Measurements from ENCODE around the gene PXMP4.

The PXMP4 gene

DNA sequence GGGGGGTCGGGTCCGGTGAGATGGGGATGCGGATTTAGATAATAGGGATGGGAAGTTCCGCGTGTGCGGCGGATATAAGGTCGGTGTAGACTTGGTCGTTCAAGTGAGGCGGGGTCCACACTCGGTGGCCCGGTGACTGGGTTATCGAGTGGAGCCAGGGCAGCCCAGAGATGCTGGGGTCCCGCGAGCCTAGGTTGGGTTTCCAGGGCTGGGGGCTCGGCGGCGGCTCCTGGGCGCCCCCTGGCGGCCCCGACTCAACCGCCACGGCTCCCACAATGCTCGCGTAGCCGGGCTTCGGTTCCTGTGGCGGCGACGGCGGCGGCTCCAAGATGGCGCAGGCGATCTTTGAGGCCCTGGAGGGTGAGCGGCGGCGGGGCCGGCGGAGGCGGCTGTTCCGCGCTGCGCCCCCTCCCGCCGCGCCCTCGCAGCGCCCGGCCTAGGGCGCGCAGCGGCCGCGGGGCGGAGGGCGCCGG lies 11.6 kb upstream of the PXMP4 start, which contains the start of gene ZNF341:
ZNF341 (plus strand) TSS at position 304 of the 473 bp plus-strand sequence; CDS start at position 330, 26 bp downstream.
- peak; percentile 83 for DNase-seq

DNA sequence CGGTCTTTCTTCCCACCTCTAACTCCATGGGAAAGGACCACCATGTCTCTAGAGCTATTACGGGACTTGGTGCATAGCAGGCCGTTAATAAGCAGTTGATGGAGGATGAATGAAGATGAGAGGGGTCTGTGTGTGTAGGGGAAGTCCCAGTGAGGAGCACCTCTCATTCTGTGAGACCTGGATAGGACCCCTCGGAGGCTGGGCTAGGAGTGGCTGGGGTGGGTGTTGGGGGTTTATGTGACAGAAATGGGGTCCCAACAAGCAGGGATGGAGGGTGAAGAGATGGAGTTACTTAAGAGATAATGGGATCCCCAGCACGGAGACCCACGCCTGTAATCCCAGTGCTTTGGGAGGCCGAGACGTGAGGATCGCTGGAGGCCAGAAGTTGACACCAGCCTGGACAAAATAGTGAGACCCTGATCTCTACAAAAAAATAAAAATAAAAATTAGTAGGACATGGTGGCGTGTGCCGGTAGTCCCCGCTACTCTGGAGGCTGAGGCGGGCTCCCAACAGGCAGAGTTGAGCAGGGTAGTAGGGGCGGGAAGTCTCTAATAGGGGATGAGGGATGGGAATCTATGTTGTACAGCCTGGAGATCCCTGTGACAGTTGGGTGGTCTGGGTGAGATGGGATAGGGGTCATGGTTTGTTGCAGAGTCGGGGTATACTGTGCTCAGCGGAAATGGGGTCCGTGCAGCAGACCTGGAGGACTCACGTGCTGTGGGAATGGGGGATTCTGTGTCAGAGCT lies 11.0 kb upstream of the PXMP4 start:
- no peak for DNase-seq

DNA sequence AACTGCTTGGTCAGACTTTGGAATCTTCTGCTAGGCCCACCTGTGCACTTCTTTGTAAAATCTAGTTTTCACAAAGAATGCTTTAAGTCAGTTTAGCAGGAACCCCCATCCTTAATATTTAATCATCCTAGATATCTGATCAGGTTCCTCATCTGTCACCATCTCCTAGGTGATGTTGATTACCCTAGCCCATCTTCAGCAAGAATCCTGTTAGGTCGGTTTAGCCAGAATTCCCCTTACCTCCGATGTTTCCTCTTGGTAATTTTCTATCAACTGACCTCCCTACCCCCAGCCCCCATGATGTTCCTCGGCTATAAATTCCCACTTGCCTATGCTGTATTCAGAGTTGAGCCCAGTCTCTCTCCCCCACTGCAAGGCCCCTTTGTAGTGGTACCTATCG lies 9.0 kb upstream of the PXMP4 start:
- no peak for DNase-seq

DNA sequence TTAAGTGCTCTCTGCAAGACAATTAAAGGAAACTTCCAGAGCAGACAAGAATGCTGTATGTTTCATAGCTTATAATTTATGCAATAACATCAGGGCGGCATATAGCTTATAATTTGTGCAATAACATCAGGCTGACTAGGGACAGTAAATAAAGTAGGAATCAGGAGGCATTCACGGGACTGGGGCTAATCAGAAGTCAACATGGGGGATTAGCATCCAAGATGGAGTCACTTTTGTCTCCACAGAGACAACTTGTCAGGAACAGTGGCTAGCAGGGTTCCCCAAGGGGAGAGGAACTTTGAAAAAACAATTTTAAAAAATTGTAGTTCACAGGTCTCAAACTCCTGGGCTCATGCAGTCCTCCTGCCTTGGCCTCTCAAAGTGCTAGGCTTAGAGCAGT lies 8.4 kb upstream of the PXMP4 start:
- DNase-seq = no peak

DNA sequence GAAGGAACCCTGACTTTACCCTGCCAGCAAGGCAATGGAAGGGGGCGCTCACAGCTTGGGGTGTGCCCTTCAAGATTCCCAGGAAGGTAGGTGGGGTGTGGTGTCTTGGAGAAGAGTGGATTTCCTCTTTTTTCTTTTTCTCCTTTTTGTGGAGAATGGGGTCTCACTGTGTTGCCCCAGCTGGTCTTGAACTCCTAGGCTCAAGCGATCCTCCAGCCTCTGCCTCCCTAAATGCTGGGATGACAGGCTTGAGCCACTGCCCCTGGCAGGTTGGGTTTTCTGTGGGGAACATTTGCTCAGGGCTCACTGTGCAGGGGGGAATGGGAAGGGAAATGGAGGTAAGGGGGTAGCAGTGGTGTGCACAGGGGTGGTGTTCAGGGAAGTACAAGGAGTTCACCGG lies 7.7 kb upstream of the PXMP4 start:
- DNase-seq = no peak

DNA sequence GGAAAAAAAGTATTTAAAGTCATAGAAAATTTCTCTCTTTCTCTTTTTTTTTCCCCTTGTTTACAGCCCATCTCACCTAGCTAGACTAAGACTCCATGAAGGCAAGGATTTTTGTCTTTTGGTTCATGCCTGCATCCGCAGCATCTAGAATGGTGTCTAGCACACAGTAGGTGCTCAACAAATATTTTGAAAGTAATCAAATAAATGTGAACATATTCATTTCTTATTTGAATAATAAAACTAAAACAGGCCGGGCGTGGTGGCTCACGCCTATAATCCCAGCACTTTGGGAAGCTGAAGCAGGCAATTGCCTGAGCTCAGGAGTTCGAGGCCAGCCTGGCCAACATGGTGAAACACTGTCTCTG lies 7.0 kb upstream of the PXMP4 start:
- no peak for DNase-seq

DNA sequence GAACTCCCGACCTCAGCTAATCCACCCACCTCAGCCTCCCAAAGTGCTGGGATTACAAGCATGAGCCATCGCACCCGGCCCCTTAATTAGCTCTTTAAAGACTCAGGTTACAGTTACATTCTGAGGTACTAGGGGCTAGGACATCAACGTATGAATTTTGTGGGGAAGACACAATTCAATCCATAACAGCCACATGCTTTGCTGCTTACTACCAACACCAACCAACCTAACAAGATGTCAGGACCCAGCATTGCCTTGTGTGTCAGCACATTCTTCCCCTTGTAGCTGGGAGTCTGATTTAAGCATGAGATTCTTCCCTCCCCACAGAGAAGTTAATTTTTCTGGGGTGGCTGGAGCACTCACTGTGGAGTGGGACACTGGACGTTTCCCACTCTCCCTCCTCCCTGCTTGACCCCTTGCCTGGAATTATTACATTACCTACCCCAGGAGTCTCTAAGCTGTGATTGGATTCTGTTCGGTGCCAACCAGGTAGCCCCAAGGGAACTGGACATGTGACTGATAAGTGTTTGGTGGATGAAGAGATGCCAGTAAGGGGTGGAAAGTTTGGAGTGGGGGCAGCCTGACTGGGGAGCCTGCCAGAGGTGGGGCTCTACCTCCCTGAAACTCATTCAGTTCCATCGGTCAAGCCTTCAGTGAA lies 5.6 kb upstream of the PXMP4 start:
- no peak for DNase-seq

DNA sequence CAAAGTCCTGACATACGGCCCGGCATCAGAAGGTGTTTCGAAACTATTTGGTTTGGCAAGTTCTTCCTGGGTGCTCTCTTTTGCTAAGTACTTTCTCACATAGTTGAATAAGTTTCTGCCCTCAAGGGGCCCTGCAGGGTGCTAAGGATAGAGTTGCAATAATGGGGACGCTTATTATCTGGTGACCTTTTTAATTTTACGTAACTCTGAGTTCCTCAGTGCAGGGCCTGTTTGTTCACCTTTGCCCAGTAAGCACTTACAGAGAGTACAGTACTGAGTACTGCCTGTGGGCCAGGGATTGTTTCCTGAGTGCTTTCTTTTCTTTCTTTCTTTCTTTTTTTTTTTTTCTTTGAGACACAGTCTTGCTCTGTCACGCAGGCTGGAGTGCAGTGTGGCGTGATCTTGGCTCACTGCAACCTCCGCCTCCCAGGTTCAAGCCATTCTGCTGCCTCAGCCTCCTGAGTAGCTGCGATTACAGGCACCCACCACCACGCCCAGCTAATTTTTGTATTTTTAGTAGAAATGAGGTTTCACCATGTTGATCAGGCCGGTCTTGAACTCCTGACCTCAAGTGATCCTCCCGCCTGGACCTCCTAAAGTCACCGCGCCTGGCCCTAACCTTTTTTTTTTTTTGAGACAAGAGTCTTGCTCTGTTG lies 4.5 kb upstream of the PXMP4 start:
- DNase-seq = no peak

DNA sequence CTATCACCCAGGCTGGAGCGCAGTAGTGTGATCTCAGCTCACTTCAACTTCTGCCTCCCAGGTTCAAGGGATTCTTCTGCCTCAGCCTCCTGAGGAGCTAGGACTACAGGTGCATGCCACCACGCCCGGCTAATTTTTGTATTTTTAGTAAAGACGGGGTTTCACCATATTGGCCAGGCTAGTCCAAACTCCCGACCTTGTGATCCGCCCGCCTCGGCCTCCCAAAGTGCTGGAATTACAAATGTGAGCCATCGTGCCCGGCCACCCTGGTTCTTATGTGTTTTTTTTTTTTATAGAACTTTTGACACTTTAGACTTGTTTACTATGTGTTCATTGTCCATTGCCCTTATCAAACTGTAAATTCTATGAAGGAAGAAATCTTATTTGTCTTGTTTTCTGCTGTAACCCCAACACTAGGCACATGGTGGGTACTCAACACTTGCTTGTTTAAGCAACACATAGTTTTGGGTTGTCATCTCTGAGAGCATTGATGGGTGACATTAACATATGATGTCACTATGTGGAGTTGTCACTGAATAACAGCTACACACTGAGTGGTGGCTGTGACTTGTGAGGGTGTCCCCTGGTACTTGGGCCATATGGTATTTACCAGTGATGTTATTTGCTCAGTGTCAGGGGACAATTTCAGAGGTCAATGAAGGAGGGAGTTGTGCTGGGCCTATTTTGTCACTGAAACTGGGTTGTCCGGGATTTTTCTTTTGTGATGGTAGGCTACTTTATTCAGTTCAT lies 1.5 kb upstream of the PXMP4 start:
- no peak for DNase-seq

DNA sequence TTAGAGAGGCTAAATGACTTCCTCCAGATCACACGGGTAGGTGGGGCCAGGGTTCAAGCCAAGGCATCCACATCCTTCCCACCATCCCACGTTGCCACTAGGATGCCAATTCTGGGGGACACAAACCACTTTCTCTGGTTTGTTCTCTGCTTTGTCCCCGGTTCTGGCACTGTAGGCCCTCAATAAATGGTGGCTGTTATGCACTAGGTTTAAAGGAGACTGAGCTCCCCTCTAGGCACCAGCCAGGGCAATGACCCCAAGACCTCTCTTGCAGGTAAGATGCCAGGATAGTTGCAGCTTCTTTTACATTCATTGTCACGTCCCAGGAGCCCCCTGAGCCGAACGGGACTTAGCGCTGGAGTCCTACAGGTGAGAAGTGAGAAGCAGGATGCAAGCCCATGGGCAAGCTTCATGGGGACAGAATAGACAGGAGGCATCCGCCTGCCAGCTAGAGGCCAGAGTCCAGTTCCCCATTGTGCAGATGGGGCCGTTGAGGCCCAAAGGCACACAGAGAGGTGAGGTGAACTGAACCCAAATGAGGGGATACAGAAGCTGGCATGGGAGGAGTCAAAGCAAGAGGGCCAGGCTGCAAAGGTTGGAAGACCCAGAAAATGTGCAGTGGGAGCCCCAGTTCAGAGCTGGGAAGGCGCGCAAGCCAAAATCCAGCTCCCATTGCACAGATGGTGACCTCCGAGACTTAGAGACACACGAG lies 677 bp downstream of the PXMP4 start:
- DNase-seq = no peak

DNA sequence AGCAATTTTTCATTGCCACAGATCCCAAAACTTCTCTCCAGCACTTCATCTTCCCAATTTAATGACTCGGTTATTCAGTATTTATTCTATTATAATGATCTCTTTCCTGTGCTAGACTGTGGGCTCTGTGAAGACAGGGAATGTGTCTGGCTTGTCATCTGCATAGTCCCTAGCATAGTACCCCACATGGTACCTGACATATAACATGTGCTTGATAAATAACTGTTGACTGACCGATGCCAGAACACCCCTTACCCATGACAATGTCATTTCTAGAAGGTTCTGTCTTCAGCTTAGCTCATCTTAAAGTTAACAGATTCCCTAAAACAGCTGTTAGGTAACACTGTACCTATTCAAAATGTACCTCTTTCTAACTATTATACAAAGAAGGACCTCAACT lies 3.6 kb downstream of the PXMP4 start:
- no peak for DNase-seq

DNA sequence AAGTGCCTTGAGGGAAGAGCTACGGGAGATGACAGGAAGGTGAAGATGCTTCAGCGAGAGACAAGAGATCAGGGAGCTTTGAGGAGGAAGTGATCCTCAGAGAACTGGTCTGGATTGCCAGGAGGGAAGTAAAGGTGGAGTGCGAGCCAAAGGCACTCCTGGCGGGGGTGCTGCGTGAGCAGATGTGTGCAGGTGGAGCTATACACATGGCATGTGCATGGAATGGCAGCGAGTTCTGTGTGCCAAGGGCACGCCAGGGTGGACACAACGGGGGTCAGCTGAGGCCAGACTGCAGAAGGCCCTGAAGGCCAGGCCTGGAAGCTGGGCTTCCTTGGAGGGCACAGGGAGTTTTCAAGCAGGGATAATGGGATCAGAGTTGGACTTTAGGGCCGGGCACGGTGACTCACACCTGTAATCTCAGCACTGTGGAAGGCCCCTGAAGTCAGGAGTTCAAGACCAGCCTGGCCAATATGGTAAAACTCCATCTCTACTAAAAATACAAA lies 6.2 kb downstream of the PXMP4 start:
- DNase-seq = no peak

DNA sequence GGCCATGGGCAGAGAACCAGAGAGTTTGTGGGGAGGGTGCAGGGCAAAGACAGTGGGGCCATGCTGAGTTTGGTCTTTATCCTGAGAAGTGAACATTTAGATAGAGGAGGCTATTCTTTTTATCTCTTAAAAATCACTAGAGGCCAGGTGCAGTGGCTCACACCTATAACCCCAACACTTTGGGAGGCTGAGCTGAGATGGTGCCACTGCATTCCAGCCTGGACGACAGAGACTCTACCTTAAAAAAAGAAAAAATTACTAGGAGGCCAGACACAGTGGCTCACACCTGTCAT lies 8.7 kb downstream of the PXMP4 start:
- DNase-seq = no peak

DNA sequence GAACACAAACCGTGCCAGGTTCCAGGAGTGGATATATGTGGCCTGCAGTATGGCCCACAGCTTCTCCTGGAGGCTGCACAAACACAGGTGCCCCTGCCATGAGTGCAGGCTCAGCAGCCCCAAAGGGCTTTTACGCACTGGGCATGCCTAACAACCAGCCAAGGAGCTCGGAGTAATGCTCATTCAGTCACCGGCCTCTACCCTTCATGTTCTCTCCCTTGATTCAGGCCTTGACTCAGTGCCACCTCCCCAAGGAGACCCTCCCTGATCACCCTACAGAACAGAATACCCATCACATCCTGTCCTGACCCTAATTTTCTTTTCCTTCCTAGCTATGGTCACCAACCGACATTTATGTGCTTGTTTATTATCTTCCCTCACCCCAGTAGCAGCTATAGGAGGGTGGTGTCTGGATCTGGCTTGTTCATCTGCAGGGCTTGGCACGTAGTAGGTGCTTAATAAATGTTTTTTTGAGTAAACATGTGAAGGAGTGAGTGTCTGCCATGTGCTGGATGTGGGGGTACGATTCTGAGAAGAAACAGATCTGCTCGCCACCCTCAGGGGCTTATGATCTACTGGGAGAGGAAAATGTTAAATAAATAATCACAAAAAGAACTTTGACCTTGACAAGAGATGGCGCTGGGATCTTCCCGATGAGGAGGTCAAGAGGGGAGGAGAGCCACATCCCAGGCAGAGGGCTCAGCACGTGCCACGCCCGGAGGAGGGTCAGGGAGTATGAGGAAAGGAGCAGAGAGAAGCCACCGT lies 9.2 kb downstream of the PXMP4 start:
- no peak for DNase-seq

DNA sequence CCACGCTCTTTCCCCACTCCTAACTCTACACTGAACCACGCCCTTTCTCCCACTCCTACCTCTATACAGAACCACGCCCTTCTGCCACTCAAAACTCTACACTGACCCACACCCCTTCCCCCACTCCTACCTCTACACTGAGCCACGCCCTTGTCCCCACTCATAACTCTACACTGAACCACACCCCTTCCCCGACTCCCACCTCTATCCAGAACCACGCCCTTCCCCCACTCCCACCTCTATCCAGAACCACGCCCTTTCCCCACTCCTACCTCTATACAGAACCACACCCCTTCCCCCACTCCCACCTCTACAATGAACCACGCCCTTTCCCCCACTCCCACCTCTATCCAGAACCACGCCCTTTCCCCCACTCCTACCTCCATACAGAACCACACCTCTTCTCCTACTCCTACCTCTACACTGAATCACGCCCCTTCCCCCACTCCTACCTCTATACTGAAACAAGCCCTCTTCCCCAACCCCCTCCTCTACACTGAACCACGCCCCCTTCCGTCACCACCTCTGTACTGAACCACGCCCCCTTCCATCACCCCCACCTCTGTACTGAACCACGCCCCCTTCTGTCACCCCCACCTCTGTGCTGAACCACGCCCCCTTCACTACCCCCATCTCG lies 10.1 kb downstream of the PXMP4 start:
- DNase-seq = no peak

DNA sequence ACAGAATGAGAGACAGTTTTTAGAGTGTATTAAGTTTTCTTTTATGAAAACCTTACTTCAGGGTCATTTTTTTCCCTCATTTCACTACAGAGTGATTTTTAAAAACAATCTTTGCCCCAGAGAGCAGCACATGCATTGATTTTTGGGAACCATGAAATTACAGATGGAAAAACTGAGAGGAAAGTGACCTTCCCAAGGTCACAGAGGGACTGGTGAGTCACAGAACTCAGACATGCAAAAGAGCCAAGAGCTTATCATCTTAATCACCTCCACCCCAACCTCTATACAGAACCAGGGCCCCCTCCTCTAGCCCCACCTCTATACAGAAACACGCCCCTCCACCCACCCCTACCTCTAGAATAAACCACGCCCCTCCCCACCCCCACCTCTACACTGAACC lies 10.7 kb downstream of the PXMP4 start:
- no peak for DNase-seq

DNA sequence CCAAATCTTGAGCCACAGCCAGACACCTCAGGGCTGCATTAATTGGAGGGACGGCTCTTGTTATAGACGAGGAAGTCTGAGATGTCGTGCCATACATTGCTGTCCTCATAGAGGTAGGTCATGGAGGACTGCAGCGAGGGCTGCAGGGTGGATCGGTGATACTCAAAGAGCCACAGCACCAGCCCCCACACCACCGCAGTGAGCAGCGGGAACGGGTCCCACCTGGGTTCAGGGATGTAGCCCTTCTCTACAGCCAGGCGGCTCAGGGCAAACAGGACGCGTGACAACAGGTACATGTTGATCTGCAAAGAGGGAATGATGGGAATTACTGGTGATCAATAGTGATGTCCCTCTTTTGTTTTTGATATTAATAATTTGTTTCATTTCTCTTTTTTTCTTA lies 12.4 kb downstream of the PXMP4 start:
- DNase-seq = no peak

DNA sequence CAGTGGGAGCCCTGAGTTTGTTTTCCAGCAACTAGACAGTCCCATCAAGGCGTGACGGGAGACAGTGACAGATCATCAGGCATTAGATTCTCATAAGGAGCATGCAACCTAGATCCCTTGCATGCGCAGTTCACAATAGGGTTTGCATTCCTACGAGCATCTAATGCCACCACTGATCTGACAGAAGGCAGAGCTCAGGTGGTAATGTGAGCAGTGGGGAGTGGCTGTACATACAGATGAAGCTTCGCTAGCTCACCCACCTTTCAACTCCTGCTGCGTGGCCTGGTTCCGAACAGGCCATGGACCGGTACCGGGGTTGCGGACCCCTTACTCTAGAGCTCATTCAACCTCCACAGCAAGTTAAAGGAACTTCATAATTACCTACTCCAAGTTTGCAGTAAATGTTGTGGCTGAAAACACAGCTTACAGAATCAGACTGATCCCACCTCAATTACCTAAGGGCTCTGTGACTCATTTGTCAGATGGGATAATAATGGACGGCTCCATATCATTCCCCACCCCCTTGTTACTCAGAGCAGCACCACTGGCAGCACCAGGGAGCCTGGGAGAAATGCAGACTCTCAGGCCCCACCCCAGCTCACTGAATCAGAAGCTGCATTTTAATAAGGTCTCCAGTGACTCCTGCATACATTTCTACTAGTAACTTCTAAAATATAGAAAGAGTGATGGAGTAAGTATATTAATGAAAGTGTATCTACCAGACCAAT lies 15.7 kb downstream of the PXMP4 start:
- DNase-seq = no peak

DNA sequence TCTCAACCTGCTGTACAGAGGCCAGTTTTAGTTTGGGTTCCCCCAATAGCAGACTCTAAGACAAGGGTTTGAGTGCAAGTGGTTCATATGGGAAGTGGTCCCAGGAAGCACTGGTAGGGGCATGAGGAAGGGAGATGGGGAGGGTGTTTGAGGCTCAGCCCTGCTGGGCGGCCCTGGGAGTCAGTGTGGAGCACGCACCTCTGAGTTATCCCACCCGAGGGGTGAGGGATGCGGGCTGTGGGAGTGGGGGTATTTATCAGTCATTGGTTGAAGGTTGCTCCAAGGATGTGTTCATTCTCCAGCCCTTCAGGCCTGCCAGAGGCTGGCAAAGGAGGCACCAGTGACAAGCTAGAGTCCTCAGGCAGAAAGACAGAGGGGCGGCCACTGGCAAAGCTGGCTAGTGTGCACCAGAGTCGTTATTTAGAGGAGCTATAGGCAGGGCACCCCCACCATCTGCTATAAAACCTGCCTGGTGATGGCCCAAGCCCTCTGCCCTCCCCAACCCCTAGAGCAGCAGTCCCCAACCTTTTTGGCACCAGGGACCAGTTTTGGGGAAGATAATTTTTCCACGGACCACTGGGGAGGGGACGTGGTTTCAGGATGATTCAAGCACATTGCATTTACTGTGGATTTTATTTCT lies 16.5 kb downstream of the PXMP4 start:
- DNase-seq = no peak

DNA sequence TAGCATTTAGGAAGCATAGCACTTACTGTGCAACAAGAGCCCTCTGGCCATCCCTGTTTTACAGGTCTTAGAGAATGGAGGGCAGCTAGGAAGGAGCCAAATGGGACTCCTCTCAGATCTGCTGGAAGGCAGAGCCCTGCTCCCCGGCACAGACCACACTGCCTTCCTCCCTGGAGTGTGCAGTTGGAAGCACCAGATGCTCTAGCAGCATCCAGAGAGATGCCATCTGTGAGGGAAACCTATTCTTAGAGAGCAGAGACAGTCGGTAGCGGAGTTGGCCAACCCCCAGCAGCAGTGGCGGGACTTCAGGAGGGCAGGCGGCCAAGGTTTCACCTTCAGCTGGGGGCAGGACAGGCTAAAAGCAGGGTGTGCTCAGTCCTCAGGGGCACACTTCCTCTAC lies 17.2 kb downstream of the PXMP4 start:
- DNase-seq = no peak

All from fibroblast of upper back skin (primary cell).